ENCODE measurements around the gene WHAMM.

The WHAMM gene

DNA sequence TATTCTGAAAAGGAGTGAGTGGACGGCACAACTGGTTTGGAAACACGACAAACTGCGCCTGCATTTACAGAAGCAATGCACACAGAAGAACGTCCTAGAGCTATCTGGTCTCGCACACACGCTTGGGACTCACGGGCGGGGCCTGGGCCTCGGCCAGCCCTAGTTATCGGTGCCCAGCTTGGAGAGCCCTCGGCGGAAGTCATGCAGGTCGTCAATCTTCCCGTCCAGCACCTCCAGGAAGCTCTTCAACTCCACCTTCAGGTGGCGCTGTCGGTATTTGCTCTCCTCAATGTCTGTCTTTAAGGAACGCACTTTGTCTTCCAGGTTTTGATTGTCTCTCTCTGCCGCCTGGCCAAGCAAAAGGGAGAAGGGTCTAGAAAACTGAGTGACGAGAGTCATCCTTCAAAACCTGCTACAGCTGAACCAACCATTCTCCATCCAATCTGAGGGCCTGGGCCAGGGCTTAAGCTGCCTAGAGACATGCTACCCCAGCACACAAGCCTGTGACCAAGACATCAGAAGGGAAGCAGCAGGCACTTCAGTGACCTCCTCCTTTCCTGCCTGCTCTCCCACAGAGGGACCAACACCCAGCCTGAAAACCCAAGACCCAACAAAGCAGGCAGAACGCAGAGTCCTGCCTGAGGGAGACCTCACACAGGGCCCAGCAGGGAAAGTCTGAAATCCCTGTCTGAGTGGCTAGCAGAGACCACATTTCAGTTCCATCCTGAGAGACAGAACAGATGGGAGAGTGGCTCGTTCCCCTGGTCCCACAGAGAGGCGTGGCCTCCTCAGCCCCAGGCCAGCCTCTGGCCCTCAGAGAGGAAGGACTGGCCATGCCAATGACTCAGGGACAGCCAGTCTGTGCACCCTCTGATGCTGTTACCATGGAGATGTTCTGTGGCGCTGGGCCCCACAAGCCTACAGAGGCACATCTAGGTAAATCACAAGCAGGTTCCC lies 40.4 kb downstream of the WHAMM start:
- no peak overlapping the region for H3K27ac ChIP-seq (ENCODE audit: extremely low read depth, low read depth, low read length)
- ChIA-PET CTCF (interaction anchor here (0.6 to 5.0 kb wide), 41 partner anchors 9 to 761 kb away, joined by 3 to 54 read pairs (median 4); partner anchors contain the start of gene RAMAC), POLR2A (interaction anchor here (0.7 to 2.3 kb wide), 6 partner anchors 100 to 217 kb away, joined by 3 to 5 read pairs (median 3); partner anchors contain the start of genes BTBD1, C15orf40 and RAMAC)
- H3K4me3 ChIP-seq (ENCODE audit: low read depth, low read length), result no peak overlapping the region
- 0 out of 2 replicates have a peak, but pooled peaks cover 3% of the 10 kb centered on the region for H3K4me1 ChIP-seq (ENCODE audit: control insufficient read depth, insufficient read depth, low read length)
- H3K9me3 ChIP-seq (ENCODE audit: control insufficient read depth, insufficient read depth, low read depth, low read length), result no peaks in the 10 kb centered on the region
- peaks cover 5 to 59% of the 10 kb centered on the region in 2 experiments; a peak in 1 of 3 replicates for H3K36me3 ChIP-seq (ENCODE audit: control insufficient read depth in 2 of 2, insufficient read depth in 1 of 2, low read length in 2 of 2)
- TF ChIP-seq TRIM28 (IDR thresholded peaks at IDR 0.05; ENCODE audit: borderline replicate concordance, low read length) (no peak), ZBTB17 (tag by site-specific recombination; IDR thresholded peaks at IDR 0.05) (peak; percentile 83), KLF7 (tag by site-specific recombination; IDR thresholded peaks at IDR 0.05; ENCODE audit: borderline replicate concordance) (no peak), ZNF157 (tag by site-specific recombination; IDR thresholded peaks at IDR 0.05) (no peak), ZNF670 (tag by site-specific recombination; IDR thresholded peaks at IDR 0.05; ENCODE audit: low read depth) (no peak), ZNF548 (tag by site-specific recombination; IDR thresholded peaks at IDR 0.05) (no peak), SCRT1 (tag by site-specific recombination; IDR thresholded peaks at IDR 0.05; ENCODE audit: borderline replicate concordance) (no peak), ZNF24 (tag by site-specific recombination; IDR thresholded peaks at IDR 0.05) (no peak), ZSCAN23 (tag by site-specific recombination; IDR thresholded peaks at IDR 0.05) (no peak), ZNF510 (tag by site-specific recombination; IDR thresholded peaks at IDR 0.05; ENCODE audit: insufficient replicate concordance) (no peak), ZNF600 (tag by site-specific recombination; IDR thresholded peaks at IDR 0.05) (no peak), ZNF571 (tag by site-specific recombination; IDR thresholded peaks at IDR 0.05) (no peak), ZNF433 (tag by site-specific recombination; IDR thresholded peaks at IDR 0.05; ENCODE audit: low read depth) (no peak), ZNF623 (tag by site-specific recombination; IDR thresholded peaks at IDR 0.05) (no peak), IKZF3 (tag by site-specific recombination; IDR thresholded peaks at IDR 0.05) (no peak), ZSCAN30 (tag by site-specific recombination; IDR thresholded peaks at IDR 0.05) (0 out of 2 replicates have a peak, but pooled peaks have one; percentile 33)
- TF ChIP-seq, protein P1, sequence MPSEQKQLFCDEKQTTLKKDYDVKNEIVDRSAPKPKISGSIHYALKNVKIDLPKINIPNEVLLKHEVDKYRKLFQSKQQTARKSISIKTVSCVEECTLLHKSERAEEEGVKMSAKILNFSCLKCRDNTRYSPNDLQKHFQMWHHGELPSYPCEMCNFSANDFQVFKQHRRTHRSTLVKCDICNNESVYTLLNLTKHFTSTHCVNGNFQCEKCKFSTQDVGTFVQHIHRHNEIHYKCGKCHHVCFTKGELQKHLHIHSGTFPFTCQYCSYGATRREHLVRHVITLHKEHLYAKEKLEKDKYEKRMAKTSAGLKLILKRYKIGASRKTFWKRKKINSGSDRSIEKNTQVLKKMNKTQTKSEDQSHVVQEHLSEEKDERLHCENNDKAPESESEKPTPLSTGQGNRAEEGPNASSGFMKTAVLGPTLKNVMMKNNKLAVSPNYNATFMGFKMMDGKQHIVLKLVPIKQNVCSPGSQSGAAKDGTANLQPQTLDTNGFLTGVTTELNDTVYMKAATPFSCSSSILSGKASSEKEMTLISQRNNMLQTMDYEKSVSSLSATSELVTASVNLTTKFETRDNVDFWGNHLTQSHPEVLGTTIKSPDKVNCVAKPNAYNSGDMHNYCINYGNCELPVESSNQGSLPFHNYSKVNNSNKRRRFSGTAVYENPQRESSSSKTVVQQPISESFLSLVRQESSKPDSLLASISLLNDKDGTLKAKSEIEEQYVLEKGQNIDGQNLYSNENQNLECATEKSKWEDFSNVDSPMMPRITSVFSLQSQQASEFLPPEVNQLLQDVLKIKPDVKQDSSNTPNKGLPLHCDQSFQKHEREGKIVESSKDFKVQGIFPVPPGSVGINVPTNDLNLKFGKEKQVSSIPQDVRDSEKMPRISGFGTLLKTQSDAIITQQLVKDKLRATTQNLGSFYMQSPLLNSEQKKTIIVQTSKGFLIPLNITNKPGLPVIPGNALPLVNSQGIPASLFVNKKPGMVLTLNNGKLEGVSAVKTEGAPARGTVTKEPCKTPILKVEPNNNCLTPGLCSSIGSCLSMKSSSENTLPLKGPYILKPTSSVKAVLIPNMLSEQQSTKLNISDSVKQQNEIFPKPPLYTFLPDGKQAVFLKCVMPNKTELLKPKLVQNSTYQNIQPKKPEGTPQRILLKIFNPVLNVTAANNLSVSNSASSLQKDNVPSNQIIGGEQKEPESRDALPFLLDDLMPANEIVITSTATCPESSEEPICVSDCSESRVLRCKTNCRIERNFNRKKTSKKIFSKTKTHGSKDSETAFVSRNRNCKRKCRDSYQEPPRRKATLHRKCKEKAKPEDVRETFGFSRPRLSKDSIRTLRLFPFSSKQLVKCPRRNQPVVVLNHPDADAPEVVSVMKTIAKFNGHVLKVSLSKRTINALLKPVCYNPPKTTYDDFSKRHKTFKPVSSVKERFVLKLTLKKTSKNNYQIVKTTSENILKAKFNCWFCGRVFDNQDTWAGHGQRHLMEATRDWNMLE (tag by site-specific recombination; conservative IDR thresholded peaks at IDR 0.05; ENCODE audit: low read depth), result no peak
- TF ChIP-seq, protein P2, sequence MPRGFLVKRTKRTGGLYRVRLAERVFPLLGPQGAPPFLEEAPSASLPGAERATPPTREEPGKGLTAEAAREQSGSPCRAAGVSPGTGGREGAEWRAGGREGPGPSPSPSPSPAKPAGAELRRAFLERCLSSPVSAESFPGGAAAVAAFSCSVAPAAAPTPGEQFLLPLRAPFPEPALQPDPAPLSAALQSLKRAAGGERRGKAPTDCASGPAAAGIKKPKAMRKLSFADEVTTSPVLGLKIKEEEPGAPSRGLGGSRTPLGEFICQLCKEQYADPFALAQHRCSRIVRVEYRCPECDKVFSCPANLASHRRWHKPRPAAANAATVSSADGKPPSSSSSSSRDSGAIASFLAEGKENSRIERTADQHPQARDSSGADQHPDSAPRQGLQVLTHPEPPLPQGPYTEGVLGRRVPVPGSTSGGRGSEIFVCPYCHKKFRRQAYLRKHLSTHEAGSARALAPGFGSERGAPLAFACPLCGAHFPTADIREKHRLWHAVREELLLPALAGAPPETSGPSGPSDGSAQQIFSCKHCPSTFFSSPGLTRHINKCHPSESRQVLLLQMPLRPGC (tag by site-specific recombination; IDR thresholded peaks at IDR 0.05), result no peak
- TF ChIP-seq, protein P3, sequence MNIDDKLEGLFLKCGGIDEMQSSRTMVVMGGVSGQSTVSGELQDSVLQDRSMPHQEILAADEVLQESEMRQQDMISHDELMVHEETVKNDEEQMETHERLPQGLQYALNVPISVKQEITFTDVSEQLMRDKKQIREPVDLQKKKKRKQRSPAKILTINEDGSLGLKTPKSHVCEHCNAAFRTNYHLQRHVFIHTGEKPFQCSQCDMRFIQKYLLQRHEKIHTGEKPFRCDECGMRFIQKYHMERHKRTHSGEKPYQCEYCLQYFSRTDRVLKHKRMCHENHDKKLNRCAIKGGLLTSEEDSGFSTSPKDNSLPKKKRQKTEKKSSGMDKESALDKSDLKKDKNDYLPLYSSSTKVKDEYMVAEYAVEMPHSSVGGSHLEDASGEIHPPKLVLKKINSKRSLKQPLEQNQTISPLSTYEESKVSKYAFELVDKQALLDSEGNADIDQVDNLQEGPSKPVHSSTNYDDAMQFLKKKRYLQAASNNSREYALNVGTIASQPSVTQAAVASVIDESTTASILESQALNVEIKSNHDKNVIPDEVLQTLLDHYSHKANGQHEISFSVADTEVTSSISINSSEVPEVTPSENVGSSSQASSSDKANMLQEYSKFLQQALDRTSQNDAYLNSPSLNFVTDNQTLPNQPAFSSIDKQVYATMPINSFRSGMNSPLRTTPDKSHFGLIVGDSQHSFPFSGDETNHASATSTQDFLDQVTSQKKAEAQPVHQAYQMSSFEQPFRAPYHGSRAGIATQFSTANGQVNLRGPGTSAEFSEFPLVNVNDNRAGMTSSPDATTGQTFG (tag by site-specific recombination; IDR thresholded peaks at IDR 0.05; ENCODE audit: borderline replicate concordance), result no peak
- TF ChIP-seq, protein P4, sequence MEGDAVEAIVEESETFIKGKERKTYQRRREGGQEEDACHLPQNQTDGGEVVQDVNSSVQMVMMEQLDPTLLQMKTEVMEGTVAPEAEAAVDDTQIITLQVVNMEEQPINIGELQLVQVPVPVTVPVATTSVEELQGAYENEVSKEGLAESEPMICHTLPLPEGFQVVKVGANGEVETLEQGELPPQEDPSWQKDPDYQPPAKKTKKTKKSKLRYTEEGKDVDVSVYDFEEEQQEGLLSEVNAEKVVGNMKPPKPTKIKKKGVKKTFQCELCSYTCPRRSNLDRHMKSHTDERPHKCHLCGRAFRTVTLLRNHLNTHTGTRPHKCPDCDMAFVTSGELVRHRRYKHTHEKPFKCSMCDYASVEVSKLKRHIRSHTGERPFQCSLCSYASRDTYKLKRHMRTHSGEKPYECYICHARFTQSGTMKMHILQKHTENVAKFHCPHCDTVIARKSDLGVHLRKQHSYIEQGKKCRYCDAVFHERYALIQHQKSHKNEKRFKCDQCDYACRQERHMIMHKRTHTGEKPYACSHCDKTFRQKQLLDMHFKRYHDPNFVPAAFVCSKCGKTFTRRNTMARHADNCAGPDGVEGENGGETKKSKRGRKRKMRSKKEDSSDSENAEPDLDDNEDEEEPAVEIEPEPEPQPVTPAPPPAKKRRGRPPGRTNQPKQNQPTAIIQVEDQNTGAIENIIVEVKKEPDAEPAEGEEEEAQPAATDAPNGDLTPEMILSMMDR (tag by site-specific recombination; IDR thresholded peaks at IDR 0.05), result peak; percentile 69
- TF ChIP-seq, protein P5, sequence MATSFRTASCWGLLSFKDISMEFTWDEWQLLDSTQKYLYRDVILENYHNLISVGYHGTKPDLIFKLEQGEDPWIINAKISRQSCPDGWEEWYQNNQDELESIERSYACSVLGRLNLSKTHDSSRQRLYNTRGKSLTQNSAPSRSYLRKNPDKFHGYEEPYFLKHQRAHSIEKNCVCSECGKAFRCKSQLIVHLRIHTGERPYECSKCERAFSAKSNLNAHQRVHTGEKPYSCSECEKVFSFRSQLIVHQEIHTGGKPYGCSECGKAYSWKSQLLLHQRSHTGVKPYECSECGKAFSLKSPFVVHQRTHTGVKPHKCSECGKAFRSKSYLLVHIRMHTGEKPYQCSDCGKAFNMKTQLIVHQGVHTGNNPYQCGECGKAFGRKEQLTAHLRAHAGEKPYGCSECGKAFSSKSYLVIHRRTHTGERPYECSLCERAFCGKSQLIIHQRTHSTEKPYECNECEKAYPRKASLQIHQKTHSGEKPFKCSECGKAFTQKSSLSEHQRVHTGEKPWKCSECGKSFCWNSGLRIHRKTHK (tag by site-specific recombination; IDR thresholded peaks at IDR 0.05), result no peak
- TF ChIP-seq, protein P6, sequence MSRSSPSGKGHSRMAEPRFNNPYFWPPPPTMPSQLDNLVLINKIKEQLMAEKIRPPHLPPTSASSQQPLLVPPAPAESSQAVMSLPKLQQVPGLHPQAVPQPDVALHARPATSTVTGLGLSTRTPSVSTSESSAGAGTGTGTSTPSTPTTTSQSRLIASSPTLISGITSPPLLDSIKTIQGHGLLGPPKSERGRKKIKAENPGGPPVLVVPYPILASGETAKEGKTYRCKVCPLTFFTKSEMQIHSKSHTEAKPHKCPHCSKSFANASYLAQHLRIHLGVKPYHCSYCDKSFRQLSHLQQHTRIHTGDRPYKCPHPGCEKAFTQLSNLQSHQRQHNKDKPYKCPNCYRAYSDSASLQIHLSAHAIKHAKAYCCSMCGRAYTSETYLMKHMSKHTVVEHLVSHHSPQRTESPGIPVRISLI (tag by site-specific recombination; IDR thresholded peaks at IDR 0.05), result no peak

Measured in HEK293 (cell line).